ENCODE measurements around the gene FLRT2.
A peak's percentile ranks its signal among the peaks of the same experiment; 100 is the strongest.

The FLRT2 gene

DNA sequence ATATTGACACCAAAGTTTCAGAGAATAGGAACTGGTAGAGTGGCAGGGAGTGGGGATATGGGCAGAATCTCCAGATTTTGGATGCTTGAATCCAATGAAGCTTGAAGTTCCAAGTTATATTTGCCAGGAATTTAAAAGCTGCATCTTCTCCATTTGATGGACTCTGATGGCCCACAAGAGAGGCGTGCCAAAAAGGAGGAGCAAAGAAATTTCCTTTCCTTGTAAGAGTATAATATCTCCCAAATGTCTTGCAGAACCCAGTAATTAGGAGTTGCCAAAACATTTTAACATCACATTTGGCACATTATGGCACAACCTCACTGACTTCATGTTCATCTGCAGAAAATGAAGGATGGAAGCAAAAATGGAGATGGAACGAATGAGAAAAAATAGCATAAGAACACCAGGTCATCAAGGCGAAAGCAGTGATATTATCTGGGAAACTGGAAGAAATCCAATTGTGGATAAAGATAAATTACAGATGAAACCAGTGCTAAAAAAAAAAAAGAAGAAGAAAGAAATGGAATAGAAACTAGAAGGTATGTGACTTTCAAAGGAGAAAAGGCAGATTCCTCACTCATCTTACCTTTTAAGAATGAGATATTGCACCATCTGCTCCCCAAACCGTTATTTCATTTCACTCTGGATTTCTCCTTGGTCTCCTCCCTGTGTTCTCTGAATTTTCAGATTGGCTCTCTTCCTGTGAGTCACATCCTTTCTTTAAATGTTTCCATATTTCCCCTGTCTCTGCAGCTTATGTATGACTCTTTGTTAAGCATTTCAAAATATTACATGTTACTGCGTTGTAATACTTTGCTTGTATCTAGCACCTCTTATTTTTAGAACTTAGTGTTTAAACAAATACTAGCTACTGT lies 13.5 kb upstream of the FLRT2 start:
- peak; percentile 94 for DNase-seq (ENCODE audit: low read depth)
- Histone ChIP-seq H3K36me3 (ENCODE audit: control insufficient read depth, insufficient read depth, low read length, severe bottlenecking) (no peaks in the 10 kb centered on the region), H3K27me3 (replicated peaks; ENCODE audit: control insufficient read depth, insufficient read depth, low read length) (no peaks in the 10 kb centered on the region), H3K9ac (ENCODE audit: low read length) (no peak overlapping the region), H3K9me3 (ENCODE audit: control insufficient read depth, low read length) (no peaks in the 10 kb centered on the region), H3K4me1 (ENCODE audit: control insufficient read depth, insufficient read depth, low read length) (no peaks in the 10 kb centered on the region), H3K4me3 (ENCODE audit: low read length) (peak overlapping the region; percentile 56)

DNA sequence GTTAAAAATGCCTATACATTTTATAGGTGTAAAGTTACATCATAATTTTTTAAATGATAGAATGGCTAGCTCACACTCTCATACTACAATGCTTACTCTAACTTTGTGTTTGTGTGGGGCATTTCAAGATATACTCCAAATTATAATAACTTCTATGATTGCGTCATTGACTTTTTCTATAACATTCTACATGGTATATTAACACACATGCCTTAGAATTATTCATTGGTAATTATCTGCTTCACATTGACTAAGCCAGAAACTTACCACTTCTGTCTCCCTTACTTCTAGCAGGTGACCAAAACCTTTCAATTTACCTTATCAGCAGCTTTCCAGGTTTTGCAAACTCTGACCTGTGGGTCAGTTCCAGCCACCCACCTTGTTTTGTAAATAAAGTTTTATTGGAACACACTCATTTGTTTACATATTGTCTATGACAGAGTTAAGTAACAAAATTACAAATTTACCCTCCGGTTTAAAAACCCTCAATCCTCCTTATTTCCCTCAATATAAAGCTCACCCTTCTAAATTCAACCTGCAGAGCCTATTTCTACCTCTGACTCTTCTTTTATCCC lies 12.7 kb upstream of the FLRT2 start:
- H3K9me3 ChIP-seq (ENCODE audit: control insufficient read depth, low read length) = no peaks in the 10 kb centered on the region
- DNase-seq (ENCODE audit: low read depth) = no peak

DNA sequence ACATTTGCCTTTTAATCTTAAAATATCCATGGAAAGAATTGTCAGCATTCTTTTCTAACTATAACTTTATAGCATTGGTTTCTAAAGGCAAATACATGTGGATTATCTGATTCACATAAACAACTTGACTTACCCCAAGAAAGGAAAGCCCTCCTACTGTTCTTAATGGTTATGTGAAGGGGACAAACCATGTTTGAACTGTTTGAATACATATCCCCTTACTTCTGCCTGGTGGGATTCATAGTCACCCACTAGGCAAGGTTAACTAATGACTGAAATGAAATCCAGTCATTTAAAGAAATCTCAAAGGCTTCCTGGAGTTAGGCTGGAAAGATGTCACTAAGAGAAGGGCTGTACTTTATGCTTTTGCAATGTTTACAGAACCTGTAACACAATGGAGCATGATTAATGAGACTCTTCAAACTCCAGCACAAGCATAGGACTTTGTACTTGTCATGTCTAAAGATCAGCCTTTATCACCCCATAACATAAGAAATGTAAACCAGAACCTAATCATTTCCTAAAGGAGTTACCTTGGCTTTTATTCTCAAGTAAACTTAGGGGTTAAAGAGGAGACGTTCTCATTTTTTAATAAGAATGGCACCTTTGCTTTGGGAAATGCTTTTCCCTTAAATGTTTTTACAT lies 10.2 kb upstream of the FLRT2 start:
- Histone ChIP-seq H3K27me3 (replicated peaks; ENCODE audit: control insufficient read depth, insufficient read depth, low read length) (no peaks in the 10 kb centered on the region), H3K36me3 (ENCODE audit: control insufficient read depth, insufficient read depth, low read length, severe bottlenecking) (no peaks in the 10 kb centered on the region), H3K9me3 (ENCODE audit: control insufficient read depth, low read length) (no peaks in the 10 kb centered on the region), H3K9ac (ENCODE audit: low read length) (no peak overlapping the region), H3K4me1 (ENCODE audit: control insufficient read depth, insufficient read depth, low read length) (no peaks in the 10 kb centered on the region), H3K4me3 (ENCODE audit: low read length) (no peak overlapping the region)
- no peak for DNase-seq (ENCODE audit: low read depth)

More for the DNA sequence above, 12.7 kb upstream of the FLRT2 start:
- H3K27me3 ChIP-seq (replicated peaks; ENCODE audit: control insufficient read depth, insufficient read depth, low read length) = no peaks in the 10 kb centered on the region
- peak overlapping the region; percentile 56 for H3K4me3 ChIP-seq (ENCODE audit: low read length)
- H3K9ac ChIP-seq (ENCODE audit: low read length) = no peak overlapping the region
- no peaks in the 10 kb centered on the region for H3K36me3 ChIP-seq (ENCODE audit: control insufficient read depth, insufficient read depth, low read length, severe bottlenecking)
- H3K4me1 ChIP-seq (ENCODE audit: control insufficient read depth, insufficient read depth, low read length) = no peaks in the 10 kb centered on the region

DNA sequence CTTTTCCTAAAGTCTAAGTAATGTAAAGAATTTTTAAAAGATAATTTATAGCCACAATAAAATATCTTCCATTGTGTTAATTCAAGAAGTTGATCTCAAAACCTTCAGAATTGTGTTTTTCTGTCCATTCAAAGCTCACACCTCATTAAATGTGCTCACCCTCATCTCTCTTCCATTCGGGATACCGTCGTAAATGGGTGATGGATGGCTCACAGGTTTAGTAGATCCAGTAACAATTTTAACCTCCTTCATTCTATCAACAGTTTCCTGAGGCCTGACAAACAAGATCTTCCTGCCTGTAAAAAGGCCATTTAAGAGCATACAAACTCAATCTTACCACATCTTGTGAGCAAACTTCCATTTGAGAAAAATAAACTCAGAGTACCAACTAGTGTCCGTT lies 9.4 kb upstream of the FLRT2 start:
- no peak for DNase-seq (ENCODE audit: low read depth)
- no peak overlapping the region for H3K9ac ChIP-seq (ENCODE audit: low read length)
- no peaks in the 10 kb centered on the region for H3K36me3 ChIP-seq (ENCODE audit: control insufficient read depth, insufficient read depth, low read length, severe bottlenecking)
- H3K4me1 ChIP-seq (ENCODE audit: control insufficient read depth, insufficient read depth, low read length) = no peaks in the 10 kb centered on the region
- H3K9me3 ChIP-seq (ENCODE audit: control insufficient read depth, low read length) = no peaks in the 10 kb centered on the region
- no peak overlapping the region for H3K4me3 ChIP-seq (ENCODE audit: low read length)
- no peaks in the 10 kb centered on the region for H3K27me3 ChIP-seq (replicated peaks; ENCODE audit: control insufficient read depth, insufficient read depth, low read length)

DNA sequence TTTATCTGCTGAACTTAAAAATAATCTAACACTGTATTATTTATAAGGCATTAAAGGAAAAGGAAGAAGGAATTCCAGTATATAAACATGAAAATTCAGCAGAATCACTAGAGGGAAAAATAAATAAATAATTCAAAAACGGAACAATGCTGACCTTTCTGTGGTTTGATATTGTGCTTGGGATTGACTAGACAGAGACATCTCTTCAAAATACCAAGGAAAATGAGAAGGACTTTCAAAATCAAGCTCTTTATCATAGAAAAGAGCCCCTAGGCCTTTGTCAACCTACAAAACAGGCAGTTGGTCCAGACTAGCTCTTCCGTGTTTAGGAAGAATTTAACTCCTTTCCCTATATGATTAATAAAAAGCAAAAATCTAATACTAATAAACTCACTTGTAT lies 6.3 kb upstream of the FLRT2 start:
- no peaks in the 10 kb centered on the region for H3K9me3 ChIP-seq (ENCODE audit: control insufficient read depth, low read length)
- H3K9ac ChIP-seq (ENCODE audit: low read length) = no peak overlapping the region
- no peak for DNase-seq (ENCODE audit: low read depth)
- H3K27me3 ChIP-seq (replicated peaks; ENCODE audit: control insufficient read depth, insufficient read depth, low read length) = no peaks in the 10 kb centered on the region
- no peak overlapping the region for H3K4me3 ChIP-seq (ENCODE audit: low read length)
- no peaks in the 10 kb centered on the region for H3K36me3 ChIP-seq (ENCODE audit: control insufficient read depth, insufficient read depth, low read length, severe bottlenecking)
- H3K4me1 ChIP-seq (ENCODE audit: control insufficient read depth, insufficient read depth, low read length) = peaks cover 16% of the 10 kb centered on the region

DNA sequence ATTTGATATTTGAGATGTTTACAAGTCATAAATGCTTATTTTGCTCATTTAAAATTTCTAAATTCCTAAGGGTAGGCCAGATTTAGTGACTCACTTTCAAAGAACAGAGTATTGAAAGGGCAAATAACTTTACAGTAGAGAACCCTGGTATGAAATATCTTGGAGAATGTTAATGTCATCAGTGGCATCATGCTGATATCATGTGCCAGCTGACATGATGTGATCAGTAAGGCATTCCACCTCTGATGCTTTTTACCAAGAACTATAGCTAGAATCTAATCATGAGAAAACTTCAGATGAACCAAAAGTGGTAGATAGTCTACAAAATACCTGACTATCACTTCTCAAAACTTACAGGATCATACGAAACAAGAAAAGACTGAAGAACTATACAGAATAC lies 2.9 kb upstream of the FLRT2 start:
- Histone ChIP-seq H3K27me3 (replicated peaks; ENCODE audit: control insufficient read depth, insufficient read depth, low read length) (no peaks in the 10 kb centered on the region), H3K4me1 (ENCODE audit: control insufficient read depth, insufficient read depth, low read length) (peaks cover 29% of the 10 kb centered on the region), H3K36me3 (ENCODE audit: control insufficient read depth, insufficient read depth, low read length, severe bottlenecking) (no peaks in the 10 kb centered on the region), H3K9me3 (ENCODE audit: control insufficient read depth, low read length) (no peaks in the 10 kb centered on the region), H3K9ac (ENCODE audit: low read length) (peak overlapping the region; percentile 92), H3K4me3 (ENCODE audit: low read length) (no peak overlapping the region)
- DNase-seq (ENCODE audit: low read depth) = peak; percentile 72

DNA sequence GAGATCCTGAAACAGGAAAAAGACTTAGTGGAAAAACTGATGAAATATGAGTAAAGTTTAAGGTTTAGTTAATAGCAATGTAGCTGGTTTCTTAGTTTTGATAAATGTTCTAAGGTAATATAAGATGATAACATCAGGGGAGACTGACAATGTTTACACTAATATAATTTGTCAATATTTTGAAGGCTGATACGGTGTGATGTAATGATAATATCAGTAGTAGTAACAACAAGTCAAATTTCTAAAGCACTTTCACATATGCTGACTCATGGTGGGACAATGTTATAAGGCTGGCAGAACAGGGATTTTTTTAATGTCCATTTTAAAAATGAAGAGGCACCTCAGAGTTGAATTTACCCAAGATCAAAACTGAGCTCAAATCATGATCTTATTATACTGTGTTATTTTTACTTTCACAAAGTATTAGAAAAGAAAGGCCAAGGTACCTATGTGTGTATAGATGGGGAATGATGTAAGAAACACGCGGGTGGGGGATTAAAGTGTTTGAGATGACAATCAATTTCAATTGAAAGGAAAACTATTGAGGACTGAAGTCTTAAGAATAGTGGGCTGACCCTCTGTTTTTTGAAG lies 2.4 kb upstream of the FLRT2 start:
- Histone ChIP-seq H3K4me3 (ENCODE audit: low read length) (peak overlapping the region; percentile 91), H3K9me3 (ENCODE audit: control insufficient read depth, low read length) (no peaks in the 10 kb centered on the region), H3K9ac (ENCODE audit: low read length) (peak overlapping the region; percentile 92), H3K27me3 (replicated peaks; ENCODE audit: control insufficient read depth, insufficient read depth, low read length) (no peaks in the 10 kb centered on the region), H3K36me3 (ENCODE audit: control insufficient read depth, insufficient read depth, low read length, severe bottlenecking) (no peaks in the 10 kb centered on the region), H3K4me1 (ENCODE audit: control insufficient read depth, insufficient read depth, low read length) (peaks cover 34% of the 10 kb centered on the region)
- DNase-seq (ENCODE audit: low read depth) = peak; percentile 50

DNA sequence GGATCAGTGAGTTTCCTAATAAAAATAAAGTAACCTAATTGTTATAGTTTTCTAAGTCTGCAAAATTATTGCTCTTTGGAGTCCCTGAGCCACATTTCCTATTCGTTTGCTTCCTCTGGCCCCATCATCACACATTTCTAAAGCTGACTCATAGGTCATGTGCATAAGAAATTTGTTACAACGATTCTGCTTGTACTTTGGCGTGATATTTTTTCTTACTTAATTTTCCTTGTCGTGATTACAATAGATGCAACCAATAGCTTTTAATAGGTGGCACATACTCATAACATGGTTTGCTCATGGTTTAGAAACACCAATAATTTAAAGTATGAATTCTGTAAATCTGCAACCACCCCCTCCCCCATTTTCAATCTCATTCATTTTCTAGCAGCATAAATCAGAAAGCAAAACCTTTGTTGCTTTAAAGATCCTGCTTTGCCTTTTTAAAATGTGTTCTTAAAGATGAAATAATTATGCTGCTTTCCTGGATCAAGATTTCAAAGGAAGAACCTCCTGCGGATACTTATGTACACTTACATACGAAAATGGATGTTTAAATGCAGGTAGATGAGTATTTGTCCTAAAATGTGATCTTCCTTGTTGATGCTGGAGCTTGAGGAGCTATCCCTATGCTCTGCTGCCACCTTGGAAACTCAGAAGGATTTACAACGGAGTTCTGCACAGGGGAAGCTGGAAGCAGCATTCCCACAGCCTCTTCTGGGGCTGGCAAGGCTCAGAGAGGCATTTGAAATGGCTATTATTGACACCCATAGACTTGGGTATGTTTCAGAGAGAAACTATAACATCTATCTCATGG lies 1.7 kb upstream of the FLRT2 start:
- Histone ChIP-seq H3K9ac (ENCODE audit: low read length) (peak overlapping the region; percentile 92), H3K27me3 (replicated peaks; ENCODE audit: control insufficient read depth, insufficient read depth, low read length) (no peaks in the 10 kb centered on the region), H3K36me3 (ENCODE audit: control insufficient read depth, insufficient read depth, low read length, severe bottlenecking) (no peaks in the 10 kb centered on the region), H3K4me1 (ENCODE audit: control insufficient read depth, insufficient read depth, low read length) (peaks cover 37% of the 10 kb centered on the region), H3K9me3 (ENCODE audit: control insufficient read depth, low read length) (no peaks in the 10 kb centered on the region), H3K4me3 (ENCODE audit: low read length) (peak overlapping the region; percentile 91)
- peak; percentile 90 for DNase-seq (ENCODE audit: low read depth)

DNA sequence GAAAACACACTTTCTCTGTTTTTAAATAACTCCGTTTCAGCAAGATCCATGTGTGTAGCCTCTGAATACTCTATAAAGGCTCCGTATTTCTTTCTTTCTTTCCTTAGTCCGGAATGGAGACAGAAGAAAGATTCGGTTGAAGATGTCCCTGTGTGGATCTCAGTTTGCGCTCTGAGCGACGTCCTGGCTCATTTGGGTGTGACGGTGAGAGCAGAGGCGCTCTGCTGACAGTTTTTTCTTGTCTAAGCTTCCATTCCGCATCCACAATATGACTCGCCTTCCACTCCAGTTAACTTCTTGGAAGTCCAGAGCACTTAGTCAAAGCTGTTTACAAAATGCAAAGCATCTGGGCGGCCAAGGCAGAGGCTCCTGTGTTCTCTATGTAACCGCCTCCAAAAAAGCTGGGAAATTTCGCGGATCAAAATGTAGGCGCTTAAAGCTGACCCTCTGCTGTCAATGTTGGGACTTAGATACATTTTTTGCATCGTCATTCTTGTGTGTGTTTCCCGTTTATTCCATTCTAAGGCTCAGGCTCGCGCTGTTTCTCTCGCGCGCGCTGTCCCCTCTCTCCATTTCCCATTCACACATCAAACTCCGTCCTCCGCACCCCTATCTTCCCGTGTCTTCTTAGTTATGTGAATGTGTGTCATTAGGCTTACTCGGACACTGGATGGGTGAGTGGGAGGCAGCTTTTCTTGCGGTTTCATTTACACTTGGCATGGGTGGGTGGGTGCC lies 880 bp upstream of the FLRT2 start:
- Histone ChIP-seq H3K4me1 (ENCODE audit: control insufficient read depth, insufficient read depth, low read length) (peaks cover 38% of the 10 kb centered on the region), H3K9me3 (ENCODE audit: control insufficient read depth, low read length) (no peaks in the 10 kb centered on the region), H3K4me3 (ENCODE audit: low read length) (peak overlapping the region; percentile 91), H3K9ac (ENCODE audit: low read length) (peak overlapping the region; percentile 92), H3K27me3 (replicated peaks; ENCODE audit: control insufficient read depth, insufficient read depth, low read length) (no peaks in the 10 kb centered on the region), H3K36me3 (ENCODE audit: control insufficient read depth, insufficient read depth, low read length, severe bottlenecking) (no peaks in the 10 kb centered on the region)
- DNase-seq (ENCODE audit: low read depth) = peak; percentile 83

DNA sequence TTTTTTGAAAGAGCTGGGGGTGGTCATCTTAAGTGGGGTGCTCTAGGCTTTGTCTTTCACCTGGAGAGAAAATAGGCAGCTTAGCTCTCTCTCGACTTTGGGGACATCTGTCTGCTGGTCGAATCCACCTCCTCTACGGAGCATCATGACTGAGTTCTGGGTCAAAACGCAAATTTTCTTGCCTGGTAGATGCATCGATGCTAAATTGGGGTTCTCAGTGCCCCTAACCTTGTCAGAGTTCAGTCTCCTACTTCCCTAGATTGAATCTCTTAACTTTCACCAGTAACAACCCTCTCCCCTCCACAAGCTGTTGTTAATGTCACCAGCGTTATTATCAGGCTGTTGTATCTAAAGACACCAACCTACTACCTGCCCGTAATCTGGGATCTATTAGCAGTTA lies 682 bp downstream of the FLRT2 start:
- H3K4me3 ChIP-seq (ENCODE audit: low read length) = peak overlapping the region; percentile 91
- H3K36me3 ChIP-seq (ENCODE audit: control insufficient read depth, insufficient read depth, low read length, severe bottlenecking) = no peaks in the 10 kb centered on the region
- H3K9ac ChIP-seq (ENCODE audit: low read length) = peak overlapping the region; percentile 92
- H3K4me1 ChIP-seq (ENCODE audit: control insufficient read depth, insufficient read depth, low read length) = peaks cover 52% of the 10 kb centered on the region
- DNase-seq (ENCODE audit: low read depth) = no peak
- no peaks in the 10 kb centered on the region for H3K27me3 ChIP-seq (replicated peaks; ENCODE audit: control insufficient read depth, insufficient read depth, low read length)
- H3K9me3 ChIP-seq (ENCODE audit: control insufficient read depth, low read length) = no peaks in the 10 kb centered on the region

Data from adipocyte (in vitro differentiated cells).